ENCODE measurements around the gene SEMA4D. TPM values are rescaled to one million over a fixed set of nuclear protein-coding genes. Genes with fewer than 3 reads are reported as not detected.

SEMA4D gene
- total and polyA plus RNA-seq, 4 donors = 1.4 to 26.2 (median 13.5) TPM

- Histone ChIP-seq H3K4me3 (ENCODE audit: low read length in 2 of 2) (no peak overlapping the region), H3K27me3 (ENCODE audit: control insufficient read depth in 1 of 2, insufficient read depth in 2 of 2, low read length in 1 of 2) (no peaks in the 10 kb centered on the region), H3K9me3 (ENCODE audit: control insufficient read depth, low read length) (no peaks in the 10 kb centered on the region), H3K36me3 (ENCODE audit: control insufficient read depth in 1 of 2, insufficient read depth in 2 of 2, low read length in 1 of 2) (no peaks in the 10 kb centered on the region), H3K4me1 (ENCODE audit: control insufficient read depth in 1 of 2, insufficient read depth in 2 of 2, low read length in 2 of 2) (no peaks in the 10 kb centered on the region), H3K27ac (ENCODE audit: low read depth in 1 of 2, low read length in 2 of 2) (no peak overlapping the region)
- no peak for ATAC-seq (ENCODE audit: low FRiP score)
- peak in 1 of 2 donors; percentile 49 for DNase-seq
- 80 to 81% methylated on average over 6 of the region's 6 CpGs for WGBS, 2 donors
- intact Hi-C loops (cut with DNase I) = no loop called here
Measured at GRCh38 chr9:89493181-89493580, 4.7 kb downstream of the SEMA4D start.

- Histone ChIP-seq H3K36me3 (ENCODE audit: control insufficient read depth in 1 of 2, insufficient read depth in 2 of 2, low read length in 1 of 2) (no peaks in the 10 kb centered on the region), H3K27me3 (ENCODE audit: control insufficient read depth in 1 of 2, insufficient read depth in 2 of 2, low read length in 1 of 2) (no peaks in the 10 kb centered on the region), H3K27ac (ENCODE audit: low read depth in 1 of 2, low read length in 2 of 2) (no peak overlapping the region), H3K4me1 (ENCODE audit: control insufficient read depth in 1 of 2, insufficient read depth in 2 of 2, low read length in 2 of 2) (no peaks in the 10 kb centered on the region), H3K4me3 (ENCODE audit: low read length in 2 of 2) (no peak overlapping the region), H3K9me3 (ENCODE audit: control insufficient read depth, low read length) (no peaks in the 10 kb centered on the region)
- intact Hi-C loops (cut with DNase I) = no loop called here
- WGBS, 2 donors = 95 to 96% methylated on average over 9 of the region's 9 CpGs
- DNase-seq = no peak
- no peak for ATAC-seq (ENCODE audit: low FRiP score)
Measured at GRCh38 chr9:89492586-89492985, 5.3 kb downstream of the SEMA4D start.

- Histone ChIP-seq H3K36me3 (ENCODE audit: control insufficient read depth in 1 of 2, insufficient read depth in 2 of 2, low read length in 1 of 2) (no peaks in the 10 kb centered on the region), H3K4me3 (ENCODE audit: low read length in 2 of 2) (no peak overlapping the region), H3K27me3 (ENCODE audit: control insufficient read depth in 1 of 2, insufficient read depth in 2 of 2, low read length in 1 of 2) (no peaks in the 10 kb centered on the region), H3K9me3 (ENCODE audit: control insufficient read depth, low read length) (no peaks in the 10 kb centered on the region), H3K4me1 (ENCODE audit: control insufficient read depth in 1 of 2, insufficient read depth in 2 of 2, low read length in 2 of 2) (no peaks in the 10 kb centered on the region), H3K27ac (ENCODE audit: low read depth in 1 of 2, low read length in 2 of 2) (no peak overlapping the region)
- intact Hi-C loops (cut with DNase I) = no loop called here
- 89 to 92% methylated on average over 9 of the region's 9 CpGs for WGBS, 2 donors
- no peak for DNase-seq
- no peak for ATAC-seq (ENCODE audit: low FRiP score)
Measured at GRCh38 chr9:89491694-89492093, 6.2 kb downstream of the SEMA4D start.

GRCh38 chr9:89489548-89490530 is 8.1 kb downstream of the SEMA4D start:
- H3K4me1 ChIP-seq (ENCODE audit: control insufficient read depth in 1 of 2, insufficient read depth in 2 of 2, low read length in 2 of 2) = no peaks in the 10 kb centered on the region
- no peak overlapping the region for H3K27ac ChIP-seq (ENCODE audit: low read depth in 1 of 2, low read length in 2 of 2)
- ATAC-seq (ENCODE audit: low FRiP score) (no peak), DNase-seq (no peak)
- intact Hi-C loops (cut with DNase I) = no loop called here
- H3K9me3 ChIP-seq (ENCODE audit: control insufficient read depth, low read length) = no peaks in the 10 kb centered on the region
- H3K4me3 ChIP-seq (ENCODE audit: low read length in 2 of 2) = no peak overlapping the region
- WGBS, 2 donors = 74 to 80% methylated on average over 13 of the region's 13 CpGs
- no peaks in the 10 kb centered on the region for H3K27me3 ChIP-seq (ENCODE audit: control insufficient read depth in 1 of 2, insufficient read depth in 2 of 2, low read length in 1 of 2)
- no peaks in the 10 kb centered on the region for H3K36me3 ChIP-seq (ENCODE audit: control insufficient read depth in 1 of 2, insufficient read depth in 2 of 2, low read length in 1 of 2)

GRCh38 chr9:89488936-89489335 is 9.0 kb downstream of the SEMA4D start:
- ATAC-seq (ENCODE audit: low FRiP score) = no peak
- H3K27ac ChIP-seq (ENCODE audit: low read depth in 1 of 2, low read length in 2 of 2) = no peak overlapping the region
- H3K4me1 ChIP-seq (ENCODE audit: control insufficient read depth in 1 of 2, insufficient read depth in 2 of 2, low read length in 2 of 2) = no peaks in the 10 kb centered on the region
- DNase-seq = no peak
- no peaks in the 10 kb centered on the region for H3K36me3 ChIP-seq (ENCODE audit: control insufficient read depth in 1 of 2, insufficient read depth in 2 of 2, low read length in 1 of 2)
- H3K27me3 ChIP-seq (ENCODE audit: control insufficient read depth in 1 of 2, insufficient read depth in 2 of 2, low read length in 1 of 2) = no peaks in the 10 kb centered on the region
- no peak overlapping the region for H3K4me3 ChIP-seq (ENCODE audit: low read length in 2 of 2)
- no peaks in the 10 kb centered on the region for H3K9me3 ChIP-seq (ENCODE audit: control insufficient read depth, low read length)
- WGBS, 2 donors = 90 to 95% methylated on average over 7 of the region's 7 CpGs
- intact Hi-C loops (cut with DNase I) = no loop called here

- intact Hi-C loops (cut with DNase I) = no loop called here
- WGBS, 2 donors = 94 to 95% methylated on average over 5 of the region's 5 CpGs
- no peaks in the 10 kb centered on the region for H3K4me1 ChIP-seq (ENCODE audit: control insufficient read depth in 1 of 2, insufficient read depth in 2 of 2, low read length in 2 of 2)
- H3K27ac ChIP-seq (ENCODE audit: low read depth in 1 of 2, low read length in 2 of 2) = no peak overlapping the region
- H3K36me3 ChIP-seq (ENCODE audit: control insufficient read depth in 1 of 2, insufficient read depth in 2 of 2, low read length in 1 of 2) = no peaks in the 10 kb centered on the region
- no peaks in the 10 kb centered on the region for H3K9me3 ChIP-seq (ENCODE audit: control insufficient read depth, low read length)
- no peak for ATAC-seq (ENCODE audit: low FRiP score)
- H3K4me3 ChIP-seq (ENCODE audit: low read length in 2 of 2) = no peak overlapping the region
- DNase-seq = no peak
- H3K27me3 ChIP-seq (ENCODE audit: control insufficient read depth in 1 of 2, insufficient read depth in 2 of 2, low read length in 1 of 2) = no peaks in the 10 kb centered on the region
Measured at GRCh38 chr9:89488131-89488530, 9.8 kb downstream of the SEMA4D start.

GRCh38 chr9:89486681-89487080 is 11.2 kb downstream of the SEMA4D start:
- intact Hi-C loops (cut with DNase I) = no loop called here

GRCh38 chr9:89484475-89485404 is 13.2 kb downstream of the SEMA4D start:
- H3K36me3 ChIP-seq (ENCODE audit: control insufficient read depth in 1 of 2, insufficient read depth in 2 of 2, low read length in 1 of 2) = no peaks in the 10 kb centered on the region
- H3K9me3 ChIP-seq (ENCODE audit: control insufficient read depth, low read length) = no peaks in the 10 kb centered on the region
- no peak overlapping the region for H3K27ac ChIP-seq (ENCODE audit: low read depth in 1 of 2, low read length in 2 of 2)
- ATAC-seq (ENCODE audit: low FRiP score) (no peak), DNase-seq (no peak)
- H3K27me3 ChIP-seq (ENCODE audit: control insufficient read depth in 1 of 2, insufficient read depth in 2 of 2, low read length in 1 of 2) = no peaks in the 10 kb centered on the region
- intact Hi-C loops (cut with DNase I) = no loop called here
- H3K4me1 ChIP-seq (ENCODE audit: control insufficient read depth in 1 of 2, insufficient read depth in 2 of 2, low read length in 2 of 2) = no peaks in the 10 kb centered on the region
- no peak overlapping the region for H3K4me3 ChIP-seq (ENCODE audit: low read length in 2 of 2)
- WGBS, 2 donors = 88 to 90% methylated on average over 6 of the region's 6 CpGs

More at GRCh38 chr9:89486681-89487080, 11.2 kb downstream of the SEMA4D start:
- ATAC-seq (ENCODE audit: low FRiP score) (no peak), DNase-seq (no peak)
- Histone ChIP-seq H3K9me3 (ENCODE audit: control insufficient read depth, low read length) (no peaks in the 10 kb centered on the region), H3K27me3 (ENCODE audit: control insufficient read depth in 1 of 2, insufficient read depth in 2 of 2, low read length in 1 of 2) (no peaks in the 10 kb centered on the region), H3K4me3 (ENCODE audit: low read length in 2 of 2) (no peak overlapping the region), H3K4me1 (ENCODE audit: control insufficient read depth in 1 of 2, insufficient read depth in 2 of 2, low read length in 2 of 2) (no peaks in the 10 kb centered on the region), H3K36me3 (ENCODE audit: control insufficient read depth in 1 of 2, insufficient read depth in 2 of 2, low read length in 1 of 2) (no peaks in the 10 kb centered on the region), H3K27ac (ENCODE audit: low read depth in 1 of 2, low read length in 2 of 2) (no peak overlapping the region)

Measured in aorta (tissue), 5 donors.